ENCODE data around the gene EPB41. TPM values are rescaled to one million over a fixed set of nuclear protein-coding genes. Genes with fewer than 3 reads are reported as not detected.

EPB41 gene
- total and polyA plus RNA-seq, 2 of the 4 experiments (the other 2 are of a cell fraction) = 4.6 to 10.0 TPM

DNA sequence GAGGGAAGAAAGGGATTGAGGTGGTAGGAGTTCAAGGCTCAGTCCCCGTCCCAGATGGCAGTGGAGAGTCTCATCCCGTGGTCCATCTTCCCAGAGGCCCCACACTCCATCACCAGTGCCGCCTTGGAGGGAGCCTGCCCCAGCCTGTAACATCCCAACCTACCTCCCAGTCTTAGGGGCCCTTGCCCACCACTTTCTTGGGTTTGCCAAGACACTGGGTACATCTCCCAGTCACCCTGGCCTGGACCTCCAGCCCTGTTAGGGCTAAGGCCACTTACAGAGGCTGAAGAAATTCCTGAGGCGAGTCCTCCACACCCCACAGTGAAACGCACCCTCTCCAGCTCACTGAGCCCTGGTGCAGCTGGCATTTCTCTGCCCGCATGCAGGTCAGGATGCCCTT, 206.0 kb downstream of the EPB41 start:
- Histone ChIP-seq H3K36me3 (ENCODE audit: control insufficient read depth, insufficient read depth, low read length) (no peaks in the 10 kb centered on the region), H4K5ac (ENCODE audit: low read depth, low read length) (no peak overlapping the region), H3K27me3 (ENCODE audit: control insufficient read depth, insufficient read depth, low read length) (no peaks in the 10 kb centered on the region), H3K9me1 (ENCODE audit: insufficient read depth, low read length) (no peaks in the 10 kb centered on the region; the same call in 1 of the 2 replicates), H2BK20ac (ENCODE audit: low read depth, low read length) (no peak overlapping the region), H3K14ac (replicated peaks; ENCODE audit: low read depth, low read length) (no peak overlapping the region), H3K23ac (ENCODE audit: low read depth, low read length) (no peak overlapping the region), H3K79me1 (ENCODE audit: low read depth in 1 of 2, low read length in 2 of 2) (peaks cover 0 to 13% of the 10 kb centered on the region in 2 experiments; a peak in 1 of 4 replicates), H2AFZ (replicated peaks; ENCODE audit: low read length, poor library complexity) (no peak overlapping the region), H2BK15ac (ENCODE audit: low read depth, low read length) (no peak overlapping the region), H3K9me3 (ENCODE audit: control insufficient read depth, insufficient read depth, low read length) (no peaks in the 10 kb centered on the region), H4K91ac (ENCODE audit: insufficient read depth, low read depth, low read length) (no peak overlapping the region), H3K9ac (ENCODE audit: low read depth, low read length) (no peak overlapping the region; the same call in 1 of the 2 replicates), H2BK5ac (ENCODE audit: low read depth, low read length, poor library complexity, severe bottlenecking) (no peak overlapping the region), H3K4ac (ENCODE audit: low read depth, low read length) (no peak overlapping the region), H4K20me1 (ENCODE audit: insufficient read depth, low read length) (no peaks in the 10 kb centered on the region; the same call in 1 of the 2 replicates), H3K27ac (ENCODE audit: insufficient read depth, low read length) (no peak overlapping the region), H3K4me2 (ENCODE audit: low read depth, low read length) (no peak overlapping the region), H2BK120ac (ENCODE audit: low read depth, low read length) (no peak overlapping the region), H2AK9ac (replicated peaks; ENCODE audit: low read depth, low read length, poor library complexity) (no peak overlapping the region), H3K4me3 (ENCODE audit: insufficient read depth, low read depth, low read length) (no peak overlapping the region), H3K18ac (ENCODE audit: low read depth, low read length) (no peak overlapping the region), H2AK5ac (ENCODE audit: low read depth, low read length) (no peak overlapping the region), H3K4me1 (ENCODE audit: control insufficient read depth, insufficient read depth, low read length) (peaks cover 17% of the 10 kb centered on the region), H3K56ac (ENCODE audit: extremely low read depth, insufficient read depth, low read length) (no peak overlapping the region), H4K8ac (ENCODE audit: low read depth in 2 of 2, low read length in 2 of 2) (no peak overlapping the region)
- ATAC-seq (ENCODE audit: low read depth) (no peak), DNase-seq (no peak)
- no TSS peak for BruUV-seq (replicated peaks)
- dilution Hi-C loops (cut with HindIII; ENCODE audit: low sequenced_read_pairs, unreplicated experiment) = no loop called here
- WGBS, 2 experiments (ENCODE audit: extremely low coverage in 2 of 2, insufficient read length in 1 of 2) = 85% methylated on average over 2 of the region's 6 CpGs; no CpG with 5 or more reads in 1 of the 2 experiments
- ChIA-PET POLR2A (ENCODE audit: unreplicated experiment) (no interaction called here), CTCF (interaction anchor here (1.1 kb wide), 1 partner anchor 82 kb away, joined by 3 read pairs; no protein-coding TSS in a partner anchor)
- no peak for TF ChIP-seq SMC3 (IDR thresholded peaks at IDR 0.05; ENCODE audit: low read depth, low read length)
- no peak for TF ChIP-seq FOS (IDR thresholded peaks at IDR 0.05; ENCODE audit: low read depth, low read length)
- TF ChIP-seq USF2 (IDR thresholded peaks at IDR 0.05; ENCODE audit: low read depth, low read length) = no peak
- no peak for TF ChIP-seq RCOR1 (IDR thresholded peaks at IDR 0.05; ENCODE audit: insufficient replicate concordance, low read length)
- TF ChIP-seq CTCF (conservative IDR thresholded peaks at IDR 0.05; ENCODE audit: low read depth, low read length) = no peak
- TF ChIP-seq ELK1 (IDR thresholded peaks at IDR 0.05; ENCODE audit: borderline replicate concordance, low read depth, low read length) = no peak
- no peak for TF ChIP-seq RFX5 (IDR thresholded peaks at IDR 0.05; ENCODE audit: low read depth, low read length)
- no peak for TF ChIP-seq MAZ (IDR thresholded peaks at IDR 0.05; ENCODE audit: borderline replicate concordance, low read depth, low read length)
- TF ChIP-seq MAFK (IDR thresholded peaks at IDR 0.05; ENCODE audit: low read depth, low read length) = no peak
- TF ChIP-seq RAD21 (IDR thresholded peaks at IDR 0.05; ENCODE audit: low read length) = no peak
- TF ChIP-seq CHD1 (IDR thresholded peaks at IDR 0.05; ENCODE audit: low read depth, low read length) = no peak
- TF ChIP-seq POLR2A (IDR thresholded peaks at IDR 0.05; ENCODE audit: low read depth, low read length) = no peak
- TF ChIP-seq CEBPB (IDR thresholded peaks at IDR 0.05; ENCODE audit: low read depth, low read length) = no peak
- intact Hi-C loops (cut with micrococcal nuclease) = loop anchor here (5.0 kb wide), 1 partner anchor 238 kb away; no protein-coding TSS in a partner anchor
- in situ Hi-C loops (cut with MboI; ENCODE audit: low sequenced_read_pairs) = no loop called here

Measured in IMR-90 (cell line).